IMR-90 (cell line): Measurements from ENCODE around the gene SYNPO2L. TPM values are rescaled to one million over a fixed set of nuclear protein-coding genes. Genes with fewer than 3 reads are reported as not detected.
A peak's percentile ranks its signal among the peaks of the same experiment; 100 is the strongest.

Source experiments
- ATAC-seq: fragments of 200-7000 bp; cut with Tn5 transposase; 2 replicates; pipeline ENCODE4 v1.9.1; 2020; ENCODE audit warnings: low read depth, mild to moderate bottlenecking, moderate library complexity
- BruUV-seq: library from RNA; stranded (reverse); fragments of 400-500 nt; replicated peaks from 2 replicates; lab custom pipeline; 2021; lab: Mats Ljungman, UMichigan
- CTCF ChIA-PET: fragments of 300-600 bp; formaldehyde crosslinking; extraction: SDS; loops from one replicate; lab custom pipeline; 2021; ENCODE audit warnings: antibody characterized with exemption; lab: Yijun Ruan, JAX
- POLR2A ChIA-PET: fragments of 300-600 bp; sonication (Branson Sonifier 250); formaldehyde crosslinking; loops from one replicate; lab custom pipeline; 2022; ENCODE audit warnings: antibody characterized with exemption; ENCODE audit not compliant: unreplicated experiment; lab: Charles Lee
- DNase-seq: peaks from one replicate; pipeline ENCODE4 v3.0.0; 2013
- H2AFZ ChIP-seq: replicated peaks from 2 replicates; pipeline ENCODE3; 2013; ENCODE audit warnings: low read length, mild to moderate bottlenecking; ENCODE audit not compliant: poor library complexity
- H2AK5ac ChIP-seq: 2 replicates; pipeline ENCODE4 v1.6.1; 2013; ENCODE audit warnings: low read depth, low read length, inconsistent platforms
- H2AK9ac ChIP-seq: replicated peaks from 2 replicates; pipeline ENCODE3; 2013; ENCODE audit warnings: mild to moderate bottlenecking, low read depth, low read length, moderate library complexity; ENCODE audit not compliant: poor library complexity
- H2BK120ac ChIP-seq: 2 replicates; pipeline ENCODE4 v1.6.1; 2013; ENCODE audit warnings: low read depth, low read length, inconsistent platforms
- H2BK15ac ChIP-seq: 3 replicates; pipeline ENCODE4 v1.6.1; 2013; ENCODE audit warnings: low read depth, low read length, inconsistent platforms
- H2BK20ac ChIP-seq: 2 replicates; pipeline ENCODE4 v1.6.1; 2013; ENCODE audit warnings: low read depth, mild to moderate bottlenecking, inconsistent platforms, low read length, moderate library complexity
- H2BK5ac ChIP-seq: 2 replicates; pipeline ENCODE4 v1.6.1; 2013; ENCODE audit warnings: mild to moderate bottlenecking, low read depth, low read length, inconsistent platforms; ENCODE audit not compliant: poor library complexity, severe bottlenecking
- H3K14ac ChIP-seq: replicated peaks from 2 replicates; pipeline ENCODE4 v1.6.1; 2013; ENCODE audit warnings: low read depth, low read length, inconsistent platforms
- H3K18ac ChIP-seq: 2 replicates; pipeline ENCODE4 v1.6.1; 2013; ENCODE audit warnings: low read depth, low read length, control low read depth
- H3K23ac ChIP-seq: 2 replicates; pipeline ENCODE4 v1.6.1; 2013; ENCODE audit warnings: low read depth, low read length, inconsistent platforms
- H3K27ac ChIP-seq: 2 replicates; pipeline ENCODE4 v1.5.1; 2013; ENCODE audit warnings: mild to moderate bottlenecking, control low read depth, low read length; ENCODE audit not compliant: insufficient read depth
- H3K27me3 ChIP-seq: 2 replicates; pipeline ENCODE4 v1.6.1; 2013; ENCODE audit warnings: low read length; ENCODE audit not compliant: control insufficient read depth, insufficient read depth
- H3K36me3 ChIP-seq: 2 replicates; pipeline ENCODE4 v1.6.1; 2013; ENCODE audit warnings: low read length, mixed read lengths; ENCODE audit not compliant: control insufficient read depth, insufficient read depth
- H3K4ac ChIP-seq: 2 replicates; pipeline ENCODE4 v1.6.1; 2013; ENCODE audit warnings: low read depth, low read length, inconsistent platforms
- H3K4me1 ChIP-seq: 2 replicates; pipeline ENCODE4 v1.6.1; 2013; ENCODE audit warnings: low read length, mixed read lengths; ENCODE audit not compliant: control insufficient read depth, insufficient read depth
- H3K4me2 ChIP-seq: 2 replicates; pipeline ENCODE4 v1.6.1; 2013; ENCODE audit warnings: low read depth, mild to moderate bottlenecking, control low read depth, low read length, moderate library complexity
- H3K4me3 ChIP-seq: 2 replicates; pipeline ENCODE4 v1.5.1; 2013; ENCODE audit warnings: low read depth, mild to moderate bottlenecking, control low read depth, low read length, moderate library complexity; ENCODE audit not compliant: insufficient read depth
- H3K56ac ChIP-seq: 2 replicates; pipeline ENCODE4 v1.6.1; 2013; ENCODE audit warnings: low read length, inconsistent platforms; ENCODE audit not compliant: insufficient read depth; ENCODE audit errors: extremely low read depth
- H3K79me1 ChIP-seq, 2 experiments: 2 replicates each; pipeline ENCODE4 v1.6.1; 2013; ENCODE audit warnings: low read length in 2 of 2, inconsistent platforms in 1 of 2, low read depth in 1 of 2
- H3K9ac ChIP-seq: 2 replicates; pipeline ENCODE4 v1.6.1; 2013; ENCODE audit warnings: low read depth, low read length, control low read depth
- H3K9me1 ChIP-seq: 2 replicates; pipeline ENCODE4 v1.6.1; 2013; ENCODE audit warnings: low read length, inconsistent platforms; ENCODE audit not compliant: insufficient read depth
- H3K9me3 ChIP-seq: 2 replicates; pipeline ENCODE4 v1.6.1; 2013; ENCODE audit warnings: low read length; ENCODE audit not compliant: control insufficient read depth, insufficient read depth
- H4K20me1 ChIP-seq: 2 replicates; pipeline ENCODE4 v1.6.1; 2013; ENCODE audit warnings: low read length, inconsistent platforms; ENCODE audit not compliant: insufficient read depth
- H4K5ac ChIP-seq: 2 replicates; pipeline ENCODE4 v1.6.1; 2013; ENCODE audit warnings: mild to moderate bottlenecking, low read depth, low read length, control low read depth
- H4K8ac ChIP-seq, 2 experiments: 2 replicates each; pipeline ENCODE4 v1.6.1; 2013; ENCODE audit warnings: low read depth in 2 of 2, low read length in 2 of 2, control low read depth in 1 of 2, inconsistent platforms in 1 of 2
- H4K91ac ChIP-seq: 2 replicates; pipeline ENCODE4 v1.6.1; 2013; ENCODE audit warnings: low read depth, low read length, inconsistent platforms; ENCODE audit not compliant: insufficient read depth
- BHLHE40 ChIP-seq: fragments of 150-350 bp; IDR thresholded peaks from 2 replicates; pipeline ENCODE4 v1.6.1; 2016; ENCODE audit warnings: mild to moderate bottlenecking, low read depth, low read length
- CEBPB ChIP-seq: IDR thresholded peaks from 2 replicates; pipeline ENCODE4 v1.6.1; 2012; ENCODE audit warnings: low read depth, low read length, improper control_type of control experiment
- FOS ChIP-seq: fragments of 150-350 bp; IDR thresholded peaks from 2 replicates; pipeline ENCODE4 v1.6.1; 2016; ENCODE audit warnings: low read depth, low read length
- MAZ ChIP-seq: IDR thresholded peaks from 2 replicates; pipeline ENCODE4 v1.6.1; 2012; ENCODE audit warnings: low read depth, mild to moderate bottlenecking, low read length, improper control_type of control experiment, moderate library complexity, borderline replicate concordance
- MXI1 ChIP-seq: IDR thresholded peaks from 2 replicates; pipeline ENCODE4 v1.6.1; 2012; ENCODE audit warnings: low read depth, mild to moderate bottlenecking, low read length, moderate library complexity, borderline replicate concordance
- POLR2A ChIP-seq: IDR thresholded peaks from 2 replicates; pipeline ENCODE4 v1.6.1; 2012; ENCODE audit warnings: mild to moderate bottlenecking, low read depth, low read length
- SMC3 ChIP-seq: fragments of 150-350 bp; IDR thresholded peaks from 2 replicates; pipeline ENCODE4 v1.6.1; 2016; ENCODE audit warnings: low read depth, mild to moderate bottlenecking, antibody characterized with exemption, low read length, moderate library complexity
- USF2 ChIP-seq: fragments of 150-350 bp; IDR thresholded peaks from 2 replicates; pipeline ENCODE4 v1.6.1; 2017; ENCODE audit warnings: mild to moderate bottlenecking, antibody characterized with exemption, low read length, low read depth
- WGBS, 2 experiments: methylation state at CpG; one replicate each; pipeline versions ENCODE4 v1.1.5 to v1.1.7; 2013; ENCODE audit warnings: missing lambda C conversion rate in 2 of 2; ENCODE audit not compliant: insufficient read length in 1 of 2; ENCODE audit errors: extremely low coverage in 2 of 2; 5-methylcytosine and 5-hydroxymethylcytosine counted together
- dilution Hi-C: fragments of 300-500 bp; cut with HindIII; formaldehyde crosslinking; loops from one replicate; pipeline ENCODE4 v1.14.3; 2018; ENCODE audit warnings: low sequenced_read_pairs; ENCODE audit not compliant: unreplicated experiment
- in situ Hi-C: fragments of 300-500 bp; cut with MboI; formaldehyde crosslinking; loops from 3 replicates; pipeline ENCODE4 v1.14.3; 2019; ENCODE audit warnings: low sequenced_read_pairs, inconsistent platforms, mixed read lengths
- intact Hi-C: fragments of 100-400 bp; cut with micrococcal nuclease; formaldehyde crosslinking; loops from 2 replicates; pipeline ENCODE4 v1.10.0; 2022
- polyA plus RNA-seq, 3 experiments: library from polyadenylated mRNA; depleted of rRNA; stranded (reverse); fragments of >200 nt; gene quantifications; 2 replicates each; pipeline ENCODE4 v1.2.3, GENCODE V29; 2012; ENCODE audit warnings: low replicate concordance in 1 of 3
- total RNA-seq: library from RNA; depleted of rRNA; stranded (reverse); fragments of >200 nt; gene quantifications from 2 replicates; pipeline ENCODE4 v1.2.3, GENCODE V29; 2012

Gene SYNPO2L
- total and polyA plus RNA-seq, 2 of the 4 experiments (the other 2 are of a cell fraction): 0.18 to 0.62 TPM

DNA sequence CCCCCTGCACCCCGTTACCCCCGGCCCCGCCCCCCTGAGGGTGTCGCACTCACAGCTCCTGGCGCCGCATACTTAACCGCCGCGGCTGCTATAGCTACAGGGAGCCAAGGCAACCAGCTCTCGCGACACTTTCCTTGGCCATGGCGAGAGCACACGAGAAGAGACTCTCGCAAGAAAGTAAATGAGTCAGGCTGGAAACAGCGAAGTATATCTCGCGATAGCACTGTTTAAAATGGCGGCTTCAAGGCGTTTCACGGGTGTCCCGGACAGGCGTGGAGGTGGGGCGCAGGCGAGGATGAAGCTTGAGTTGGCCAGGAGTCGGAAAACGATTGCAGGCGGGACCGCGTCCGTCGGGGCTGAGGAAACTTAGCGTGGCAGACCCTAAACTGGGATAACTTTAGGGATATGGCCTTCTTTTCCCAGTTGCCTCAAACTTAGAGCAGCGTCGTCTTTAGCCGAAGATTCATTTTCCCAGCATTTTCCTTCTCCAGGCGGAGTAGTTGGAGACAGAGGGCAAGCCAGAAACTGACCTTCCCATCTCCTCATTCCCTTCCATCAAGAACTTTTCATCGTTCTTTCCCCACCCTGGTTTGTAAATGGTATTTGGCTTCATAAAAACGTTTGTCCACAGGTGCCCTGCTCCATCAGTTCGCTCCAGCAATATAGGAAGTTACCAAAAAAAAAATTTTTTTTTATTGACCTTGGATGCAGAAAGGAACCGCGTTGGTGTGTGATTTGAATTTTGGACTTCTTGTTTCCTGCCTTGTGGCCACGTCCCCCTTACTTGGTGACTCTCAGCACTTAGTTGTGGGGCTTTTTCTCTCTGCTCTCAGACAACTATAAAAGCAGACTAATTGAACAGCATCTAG lies 29.7 kb downstream of the SYNPO2L start:
- peak overlapping the region; percentile 95 for H4K5ac ChIP-seq
- peak overlapping the region; percentile 79 for H2BK5ac ChIP-seq
- H2BK15ac ChIP-seq: peak overlapping the region; percentile 75; the same call in 2 of the 3 replicates
- H2BK120ac ChIP-seq: peak overlapping the region; percentile 73
- in situ Hi-C loops: loop anchor here (25.0 kb wide), 1 partner anchor 364 kb away; the partner anchor contains the start of gene MRPS16
- H3K9me3 ChIP-seq: no peaks in the 10 kb centered on the region
- peak overlapping the region; percentile 92 for H3K27ac ChIP-seq
- peak overlapping the region; percentile 94 for H3K4me2 ChIP-seq
- H4K20me1 ChIP-seq: no peaks in the 10 kb centered on the region
- peak overlapping the region; percentile 98 for H2AFZ ChIP-seq
- no peaks in the 10 kb centered on the region for H3K9me1 ChIP-seq
- peak overlapping the region; percentile 67 for H3K4me3 ChIP-seq
- H3K56ac ChIP-seq: peak overlapping the region; percentile 85
- H2AK5ac ChIP-seq: peak overlapping the region; percentile 52
- WGBS, 2 experiments: 4% methylated on average over 18 of the region's 42 CpGs; no CpG with 5 or more reads in 1 of the 2 experiments
- DNase-seq (peak; percentile 98), ATAC-seq (peak; percentile 96)
- H3K9ac ChIP-seq: peak overlapping the region; percentile 97
- H3K36me3 ChIP-seq: no peaks in the 10 kb centered on the region
- H4K91ac ChIP-seq: peak overlapping the region; percentile 96
- H3K4me1 ChIP-seq: 0 out of 2 replicates have a peak, but pooled peaks cover 1% of the 10 kb centered on the region
- H3K14ac ChIP-seq: peak overlapping the region; percentile 99
- H2AK9ac ChIP-seq: peak overlapping the region; percentile 96
- ChIA-PET CTCF (no interaction called here), POLR2A (interaction anchor here (0.5 to 0.7 kb wide), 3 partner anchors 14 to 50 kb away, joined by 4 to 5 read pairs (median 5); no protein-coding TSS in a partner anchor)
- TF ChIP-seq USF2 (0 out of 2 replicates have a peak, but pooled peaks have one; percentile 4), SMC3 (no peak), MAZ (peak; percentile 3; the same call in 1 of the 2 replicates), CEBPB (peak; percentile 64; the same call in 1 of the 2 replicates), MXI1 (0 out of 2 replicates have a peak, but pooled peaks have one; percentile 84), BHLHE40 (no peak), FOS (0 out of 2 replicates have a peak, but pooled peaks have one; percentile 7), POLR2A (peak; percentile 88)
- H3K4ac ChIP-seq: peak overlapping the region; percentile 98
- H3K27me3 ChIP-seq: no peaks in the 10 kb centered on the region
- peak overlapping the region; percentile 84 for H3K18ac ChIP-seq
- H4K8ac ChIP-seq: peak overlapping the region; percentile 99 to 100
- dilution Hi-C loops: no loop called here
- peaks cover 14 to 27% of the 10 kb centered on the region in 2 experiments for H3K79me1 ChIP-seq
- peak overlapping the region; percentile 98 for H3K23ac ChIP-seq
- TSS peak; percentile 87 for BruUV-seq
- H2BK20ac ChIP-seq: peak overlapping the region; percentile 16; the same call in 1 of the 2 replicates
- intact Hi-C loops: loop anchor here (1.0 kb wide), 1 partner anchor 97 kb away; no protein-coding TSS in a partner anchor
